ENCODE measurements around the gene EFHC2.

DNA sequence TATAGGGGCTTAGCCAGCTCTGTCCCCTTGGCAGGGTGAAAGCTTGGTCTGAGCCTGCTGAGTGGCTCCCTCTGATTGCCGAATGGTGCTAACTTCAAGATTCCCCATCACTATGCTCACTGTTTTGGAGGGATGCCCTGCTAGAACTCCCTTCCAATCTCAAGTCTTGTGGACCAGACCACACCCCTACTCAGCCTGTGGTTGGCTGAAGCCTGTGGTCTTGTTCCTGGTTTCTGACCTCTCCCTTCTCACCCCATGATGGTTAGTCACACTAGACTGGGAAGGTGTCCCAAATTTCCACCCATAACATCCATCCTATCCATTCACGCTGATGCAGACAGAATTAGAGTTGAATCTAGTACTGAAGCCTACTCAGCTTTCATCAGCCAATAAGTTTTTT is 185.6 kb downstream of the EFHC2 start:
- TF ChIP-seq POLR2AphosphoS5 (IDR thresholded peaks at IDR 0.05; ENCODE audit: borderline replicate concordance, low read depth, low read length) (no peak), EZH2 (IDR thresholded peaks at IDR 0.05) (no peak)
